ENCODE measurements around the gene DNAJA2. TPM values are rescaled to one million over a fixed set of nuclear protein-coding genes. Genes with fewer than 3 reads are reported as not detected.

DNAJA2 gene
- total RNA-seq, 2 donors from 2014 or later: 61.0 to 63.9 TPM

GRCh38 chr16:46932802-46933201, 40.7 kb downstream of the DNAJA2 start:
- no peak for ATAC-seq
- intact Hi-C loops (cut with DNase I, micrococcal nuclease): no loop called here
- DNase-seq: no peak

DNA sequence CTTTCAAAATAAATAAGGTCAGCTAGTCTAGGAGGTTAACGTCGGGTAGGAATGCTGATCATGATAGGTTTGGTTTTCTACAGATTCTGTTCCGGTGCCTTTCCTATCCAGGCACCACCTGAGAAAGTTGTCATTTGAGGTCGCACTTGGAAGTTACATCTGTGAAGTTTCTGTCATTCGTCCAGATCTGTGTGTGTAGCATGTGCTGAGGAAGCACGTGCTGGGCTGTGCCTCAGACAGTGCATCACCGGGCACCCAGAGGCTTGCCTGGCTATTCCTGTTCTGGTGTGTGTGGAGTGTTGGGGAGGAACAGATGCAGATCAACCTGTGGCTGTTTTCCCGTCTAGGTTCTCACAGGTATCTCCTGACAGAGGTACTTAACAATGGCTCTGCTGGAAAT, 42.6 kb downstream of the DNAJA2 start:
- intact Hi-C loops (cut with DNase I, micrococcal nuclease): no loop called here
- no peak for DNase-seq
- no peak for ATAC-seq

- peak; percentile 92 for ATAC-seq
Measured at GRCh38 chr16:46929378-46930332, 43.8 kb downstream of the DNAJA2 start.

GRCh38 chr16:46928811-46929210, 44.7 kb downstream of the DNAJA2 start:
- no peak for DNase-seq
- ATAC-seq: no peak
- intact Hi-C loops (cut with DNase I, micrococcal nuclease): no loop called here

More at GRCh38 chr16:46929378-46930332, 43.8 kb downstream of the DNAJA2 start:
- peak; percentile 44 to 70 for DNase-seq
- intact Hi-C loops (cut with DNase I, micrococcal nuclease): no loop called here

GRCh38 chr16:46927273-46927672, 46.2 kb downstream of the DNAJA2 start:
- no peak for ATAC-seq
- intact Hi-C loops (cut with DNase I, micrococcal nuclease): no loop called here
- no peak for DNase-seq

DNA sequence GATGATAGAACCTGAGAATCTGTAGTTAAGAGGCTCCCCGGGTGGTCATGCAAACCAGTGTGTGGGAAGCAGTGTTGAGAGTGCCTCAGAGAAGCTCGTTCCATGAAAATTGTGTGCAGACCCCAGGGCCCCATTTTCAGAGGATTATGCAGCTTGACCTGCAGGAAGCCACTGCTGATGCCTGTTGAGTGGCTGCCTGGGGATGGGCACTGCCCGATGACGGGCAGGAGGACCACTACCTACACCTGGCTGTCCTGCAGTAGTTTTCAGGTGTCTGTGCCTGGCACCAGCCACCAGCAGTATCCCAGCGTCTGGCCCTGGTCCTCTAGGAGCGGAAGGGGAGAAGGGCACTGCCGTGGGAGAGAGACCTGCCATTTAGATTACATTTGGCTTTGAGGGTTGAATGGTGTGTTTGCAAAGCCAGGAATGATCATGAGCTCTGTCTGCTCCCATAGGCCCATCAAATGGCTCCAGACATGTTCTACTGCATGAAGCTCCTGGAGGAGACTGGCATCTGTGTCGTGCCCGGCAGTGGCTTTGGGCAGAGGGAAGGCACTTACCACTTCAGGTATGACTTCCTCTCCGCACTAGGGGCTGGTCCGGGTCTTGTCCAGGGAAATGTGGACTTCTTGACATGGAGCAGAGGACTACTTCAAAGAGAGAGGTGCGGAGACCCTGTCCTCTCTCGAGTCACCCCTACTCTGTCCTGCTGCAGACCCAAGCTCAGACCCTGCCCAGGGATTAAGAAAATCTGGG, 46.8 kb downstream of the DNAJA2 start:
- DNase-seq (no peak), ATAC-seq (no peak)
- intact Hi-C loops (cut with DNase I, micrococcal nuclease): no loop called here

DNA sequence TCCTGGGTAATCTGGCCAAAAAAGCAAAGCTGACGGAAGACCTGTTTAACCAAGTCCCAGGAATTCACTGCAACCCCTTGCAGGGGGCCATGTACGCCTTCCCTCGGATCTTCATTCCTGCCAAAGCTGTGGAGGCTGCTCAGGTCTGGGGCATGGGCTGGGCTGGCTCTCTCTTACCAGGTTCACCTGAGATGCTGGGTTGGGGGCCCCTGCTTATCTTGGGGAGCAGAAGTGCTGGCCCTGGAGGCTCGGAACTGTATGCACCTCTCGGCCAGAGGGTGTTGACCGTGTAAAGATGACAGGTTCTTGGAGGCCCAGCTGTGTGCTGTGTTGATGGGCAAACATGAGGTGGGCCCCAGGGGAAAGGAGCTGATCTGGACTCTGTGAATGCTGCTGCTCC, 49.1 kb downstream of the DNAJA2 start:
- DNase-seq (no peak), ATAC-seq (no peak)
- intact Hi-C loops (cut with DNase I, micrococcal nuclease): no loop called here

GRCh38 chr16:46923513-46924295, 49.8 kb downstream of the DNAJA2 start:
- DNase-seq: no peak
- intact Hi-C loops (cut with DNase I, micrococcal nuclease): no loop called here
- no peak for ATAC-seq

DNA sequence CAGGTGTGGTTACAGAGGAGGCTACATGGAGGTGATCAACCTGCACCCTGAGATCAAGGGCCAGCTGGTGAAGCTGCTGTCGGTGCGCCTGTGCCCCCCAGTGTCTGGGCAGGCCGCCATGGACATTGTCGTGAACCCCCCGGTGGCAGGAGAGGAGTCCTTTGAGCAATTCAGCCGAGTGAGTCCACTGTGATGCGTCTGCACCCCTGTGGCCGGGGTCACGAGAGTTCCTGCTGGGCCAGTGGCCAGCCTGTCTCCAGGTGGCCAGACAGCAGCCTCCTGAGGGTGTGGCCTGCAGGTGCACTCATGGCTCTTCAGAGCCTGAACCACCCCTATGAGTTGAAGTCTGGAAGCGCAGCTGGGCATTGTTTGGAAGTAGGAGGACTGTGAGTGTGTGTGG, 51.2 kb downstream of the DNAJA2 start:
- intact Hi-C loops (cut with DNase I, micrococcal nuclease): no loop called here
- ATAC-seq (peak; percentile 59), DNase-seq (peak in 1 of 2 donors; percentile 38)

- intact Hi-C loops (cut with DNase I, micrococcal nuclease): no loop called here
- DNase-seq (peak; percentile 50 to 61), ATAC-seq (peak; percentile 80)
Measured at GRCh38 chr16:46920402-46921068, 52.9 kb downstream of the DNAJA2 start.

DNA sequence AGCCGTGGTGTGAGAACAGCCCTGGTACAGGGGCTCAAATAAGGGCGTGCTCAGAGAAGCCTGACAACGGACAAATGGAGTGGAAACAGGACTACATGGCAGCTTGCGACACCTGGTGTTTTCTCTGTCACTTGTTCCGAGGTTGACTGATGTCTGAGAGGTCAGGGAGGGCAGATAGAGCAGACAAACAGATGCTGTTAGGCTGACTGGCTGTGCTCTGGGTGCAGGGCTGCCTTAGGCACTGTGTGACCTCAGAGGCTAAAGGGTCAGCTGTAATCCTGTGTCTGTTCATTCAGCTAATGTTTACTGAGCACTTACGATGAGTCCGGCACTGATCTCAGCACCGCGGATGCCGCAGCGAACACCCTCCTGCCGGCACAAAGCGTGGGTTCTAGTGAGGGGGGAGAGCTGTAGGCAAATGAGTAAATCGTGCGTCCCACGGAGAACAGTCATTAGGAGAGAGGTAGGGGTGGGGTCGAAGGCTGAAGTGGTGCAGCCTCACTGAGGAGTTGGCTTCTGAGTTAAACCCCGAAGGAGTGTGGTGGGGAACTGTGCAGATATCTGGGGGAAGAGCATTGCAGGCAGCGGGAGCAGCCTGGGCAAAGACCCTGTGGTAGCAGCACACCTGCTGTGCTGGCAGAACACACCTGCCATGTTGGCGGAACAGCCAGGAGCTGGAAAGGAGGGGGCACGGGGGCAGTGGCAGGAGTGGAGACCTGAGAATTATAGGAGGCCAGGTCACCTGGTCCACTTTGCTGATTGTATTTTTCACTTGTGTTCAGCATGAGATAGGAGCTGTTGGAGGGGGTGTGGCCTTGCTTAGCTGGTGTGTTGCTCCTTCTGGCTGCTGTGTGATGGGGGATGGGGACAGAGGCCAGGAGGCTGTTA, 54.3 kb downstream of the DNAJA2 start:
- DNase-seq: peak; percentile 37 to 38
- peak; percentile 62 for ATAC-seq
- intact Hi-C loops (cut with DNase I, micrococcal nuclease): no loop called here

DNA sequence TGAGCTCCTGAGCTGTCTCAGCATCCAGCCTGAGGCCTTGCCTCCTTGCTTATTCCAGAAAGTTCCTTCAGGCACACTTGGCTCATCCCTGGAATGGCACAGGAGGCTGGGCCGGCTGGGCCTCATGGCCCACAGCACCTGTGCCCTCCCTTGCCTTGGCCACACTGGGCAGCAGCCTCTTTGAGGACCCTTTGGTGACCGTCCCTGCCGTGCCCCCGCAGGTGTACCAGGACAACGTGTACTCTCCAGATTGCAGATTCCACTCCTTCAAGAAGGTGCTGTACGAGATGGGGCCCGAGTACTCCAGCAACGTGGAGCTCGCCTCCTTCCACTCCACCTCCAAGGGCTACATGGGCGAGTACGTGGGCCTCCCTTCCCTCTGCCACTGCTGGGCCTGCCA, 55.1 kb downstream of the DNAJA2 start:
- ATAC-seq: no peak

GRCh38 chr16:46916980-46917379, 56.5 kb downstream of the DNAJA2 start:
- DNase-seq (no peak), ATAC-seq (no peak)
- intact Hi-C loops (cut with DNase I, micrococcal nuclease): no loop called here

More for the DNA sequence above, 55.1 kb downstream of the DNAJA2 start:
- intact Hi-C loops (cut with DNase I, micrococcal nuclease): no loop called here
- DNase-seq: no peak

GRCh38 chr16:46915483-46916025, 57.9 kb downstream of the DNAJA2 start:
- DNase-seq: no peak

GRCh38 chr16:46914556-46915201, 58.8 kb downstream of the DNAJA2 start:
- ATAC-seq (no peak), DNase-seq (no peak)

More at GRCh38 chr16:46915483-46916025, 57.9 kb downstream of the DNAJA2 start:
- ATAC-seq: no peak
- intact Hi-C loops (cut with DNase I, micrococcal nuclease): no loop called here

GRCh38 chr16:46911650-46912049, 61.8 kb downstream of the DNAJA2 start:
- no peak for ATAC-seq

More at GRCh38 chr16:46914556-46915201, 58.8 kb downstream of the DNAJA2 start:
- intact Hi-C loops (cut with DNase I, micrococcal nuclease): no loop called here

GRCh38 chr16:46911038-46911437, 62.4 kb downstream of the DNAJA2 start:
- no peak for ATAC-seq
- DNase-seq: no peak
- intact Hi-C loops (cut with DNase I, micrococcal nuclease): no loop called here

More at GRCh38 chr16:46911650-46912049, 61.8 kb downstream of the DNAJA2 start:
- DNase-seq: no peak
- intact Hi-C loops (cut with DNase I, micrococcal nuclease): no loop called here

Measured in left colon (tissue), 2 donors.